K562 (cell line): Measurements from ENCODE around the gene LMX1B. TPM values are rescaled to one million over a fixed set of nuclear protein-coding genes. Genes with fewer than 3 reads are reported as not detected.

Experiments
- ATAC-seq: fragments of 200-7000 bp; cut with Tn5 transposase; 3 replicates; pipeline ENCODE4 v1.9.1; 2020; ENCODE audit warnings: moderate library complexity
- BruUV-seq: library from RNA; stranded (reverse); fragments of 400-500 nt; replicated peaks from 2 replicates; lab custom pipeline; 2021; lab: Mats Ljungman, UMichigan
- CTCF ChIA-PET: fragments of 300-600 bp; formaldehyde crosslinking; extraction: SDS; loops from one replicate; lab custom pipeline; 2021; ENCODE audit warnings: low intra/inter-chr PET ratio; lab: Yijun Ruan, JAX
- POLR2A ChIA-PET: fragments of 300-600, 350-650 bp; sonication (Branson Sonifier 250); formaldehyde crosslinking; extraction: SDS; loops from one replicate; lab custom pipeline; 2021; ENCODE audit warnings: antibody characterized with exemption, inconsistent platforms; lab: Yijun Ruan, JAX
- DNase-seq, 4 experiments: peaks; one replicate each; pipeline versions ENCODE4 v3.0.0 to v3.0.0-alpha.2; 2011 to 2018; ENCODE audit warnings: low spot score in 3 of 4, mixed read lengths in 3 of 4; ENCODE audit errors: extremely low read depth in 1 of 4
- FAIRE-seq: peaks from 2 replicates; lab custom pipeline; 2011; peaks lifted over from hg19 to GRCh38; lab: Jason Lieb, UNC
- H2AFZ ChIP-seq: 2 replicates; pipeline ENCODE4 v1.6.0; 2011; ENCODE audit warnings: low read depth, low read length, control low read depth, inconsistent platforms
- H3K27ac ChIP-seq: fragments of 200-600 bp; 3 replicates; pipeline ENCODE4 v1.8.0; 2011; ENCODE audit warnings: low read depth, mild to moderate bottlenecking, control low read depth, inconsistent platforms, low read length, moderate library complexity, mixed read lengths; ENCODE audit errors: extremely low read depth
- H3K27me3 ChIP-seq, 2 experiments: fragments of 300-600 bp in 1 of 2; 2 replicates in 1 of 2; 3 replicates in 1 of 2; pipeline versions ENCODE4 v1.6.0 to v1.8.0; 2011; ENCODE audit warnings: inconsistent platforms in 2 of 2, low read length in 2 of 2, mild to moderate bottlenecking in 1 of 2, mixed read lengths in 1 of 2, moderate library complexity in 1 of 2; ENCODE audit not compliant: control insufficient read depth in 2 of 2, insufficient read depth in 2 of 2
- H3K36me3 ChIP-seq: fragments of 300-600 bp; 3 replicates; pipeline ENCODE4 v1.8.0; 2011; ENCODE audit warnings: mild to moderate bottlenecking, low read length, inconsistent platforms; ENCODE audit not compliant: control insufficient read depth, insufficient read depth
- H3K4me1 ChIP-seq, 2 experiments: fragments of 200-600 bp in 1 of 2; replicated peaks in 1 of 2; 2 replicates in 1 of 2; 3 replicates in 1 of 2; pipeline versions ENCODE4 v1.5.1 to v1.8.0; 2011; ENCODE audit warnings: inconsistent platforms in 2 of 2, low read length in 2 of 2, mild to moderate bottlenecking in 1 of 2, mixed read lengths in 1 of 2, moderate library complexity in 1 of 2; ENCODE audit not compliant: control insufficient read depth in 2 of 2, insufficient read depth in 2 of 2
- H3K4me2 ChIP-seq: 2 replicates; pipeline ENCODE4 v1.6.1; 2011; ENCODE audit warnings: low read length, control low read depth, inconsistent platforms, mixed read lengths; ENCODE audit not compliant: insufficient read depth
- H3K4me3 ChIP-seq: fragments of 200-600 bp; sonication (generic), shearing (Covaris generic); 2 replicates; pipeline ENCODE4 v1.5.1; 2016; ENCODE audit warnings: control low read depth, inconsistent platforms
- H3K79me2 ChIP-seq: fragments of 200-600 bp; 3 replicates; pipeline ENCODE4 v1.8.0; 2011; ENCODE audit warnings: low read length, inconsistent platforms; ENCODE audit not compliant: control insufficient read depth, insufficient read depth
- H3K9ac ChIP-seq, 2 experiments: 2 replicates each; pipeline versions ENCODE4 v1.6.0 to v1.6.1; 2011; ENCODE audit warnings: low read depth in 2 of 2, low read length in 2 of 2, control low read depth in 1 of 2, inconsistent platforms in 1 of 2, mild to moderate bottlenecking in 1 of 2, mixed read lengths in 1 of 2; ENCODE audit not compliant: insufficient read depth in 1 of 2
- H3K9me1 ChIP-seq: one replicate; pipeline ENCODE4 v1.6.0; 2011; ENCODE audit warnings: inconsistent platforms, mild to moderate bottlenecking, low read length, moderate library complexity; ENCODE audit not compliant: control insufficient read depth, insufficient read depth
- H3K9me3 ChIP-seq: replicated peaks from 2 replicates; pipeline ENCODE4 v1.5.1; 2011; ENCODE audit warnings: low read depth, low read length, inconsistent platforms; ENCODE audit not compliant: control insufficient read depth, insufficient read depth
- H4K20me1 ChIP-seq: replicated peaks from 2 replicates; pipeline ENCODE4 v1.6.1; 2011; ENCODE audit warnings: low read length, inconsistent platforms, mixed read lengths; ENCODE audit not compliant: control insufficient read depth, insufficient read depth
- ARID3A ChIP-seq: IDR thresholded peaks from 2 replicates; pipeline ENCODE4 v1.6.1; 2012; ENCODE audit warnings: low read depth, low read length, improper control_type of control experiment, borderline replicate concordance
- CTCFL ChIP-seq: IDR thresholded peaks from 2 replicates; pipeline ENCODE4 v1.6.1; 2011; ENCODE audit warnings: borderline replicate concordance, low read depth, mild to moderate bottlenecking, moderate library complexity, low read length; ENCODE audit not compliant: insufficient read depth, poor library complexity, severe bottlenecking
- E2F6 ChIP-seq, 2 experiments: IDR thresholded peaks; 2 replicates each; pipeline ENCODE4 v1.6.1; 2011; ENCODE audit warnings: borderline replicate concordance in 1 of 2, control low read depth in 1 of 2, low read depth in 1 of 2, low read length in 1 of 2, mild to moderate bottlenecking in 1 of 2, mixed read lengths in 1 of 2, moderate library complexity in 1 of 2; ENCODE audit not compliant: insufficient read depth in 1 of 2, insufficient read length in 1 of 2, poor library complexity in 1 of 2, severe bottlenecking in 1 of 2; ENCODE audit errors: extremely low read depth in 1 of 2
- IRF1 ChIP-seq: sonication (generic); formaldehyde crosslinking; IDR thresholded peaks from 2 replicates; pipeline ENCODE4 v1.8.0; 2022; ENCODE audit warnings: missing genetic modification reagents, mild to moderate bottlenecking, borderline replicate concordance
- NFIX ChIP-seq: fragments of 250-450 bp; sonication (Bioruptor Pico); IDR thresholded peaks from 2 replicates; pipeline ENCODE4 v1.4.0; 2020; ENCODE audit warnings: low read depth, mild to moderate bottlenecking, moderate library complexity
- SMARCE1 ChIP-seq: fragments of 450-650 bp; IDR thresholded peaks from 2 replicates; pipeline ENCODE4 v1.7.1; 2016; ENCODE audit warnings: mild to moderate bottlenecking
- ZBTB2 ChIP-seq: fragments of 450-650 bp; IDR thresholded peaks from 2 replicates; pipeline ENCODE4 v1.6.1; 2016; ENCODE audit warnings: antibody characterized with exemption
- ZNF277 ChIP-seq: fragments of 250-450 bp; sonication (Bioruptor Pico); IDR thresholded peaks from 2 replicates; pipeline ENCODE4 v1.8.0; 2022; ENCODE audit warnings: inconsistent platforms, mild to moderate bottlenecking, moderate library complexity, borderline replicate concordance
- WGBS: fragments of 100-300 bp; shearing (Covaris generic); methylation state at CpG from one replicate; pipeline ENCODE4 v1.1.6; 2016; ENCODE audit warnings: low coverage, mixed read lengths; ENCODE audit not compliant: insufficient coverage; ENCODE audit errors: missing lambda C conversion rate; 5-methylcytosine and 5-hydroxymethylcytosine counted together
- in situ Hi-C: fragments of 300-500 bp; cut with MboI; formaldehyde crosslinking; loops from 4 replicates; pipeline ENCODE4 v1.15.0; 2018; ENCODE audit warnings: inconsistent platforms, mixed read lengths
- intact Hi-C: fragments of 100-400 bp; cut with micrococcal nuclease; formaldehyde crosslinking; loops from 2 replicates; pipeline ENCODE4 v1.14.2; 2022
- polyA plus RNA-seq, 8 experiments: library from polyadenylated mRNA; depleted of rRNA in 4 of 8; stranded (reverse) in 5 of 8; unstranded in 3 of 8; fragments of >200 nt; fragmentation: Nextera tagmentation in 2 of 8; fragmentation: Illumina TruSeq in 1 of 8; extraction: Ambion mirVana in 2 of 8; extraction: Trizol in 1 of 8; gene quantifications; 2 replicates each; pipeline versions ENCODE4 v1.2.1 to v1.2.3, GENCODE V29; 2011 to 2014; ENCODE audit warnings: inconsistent platforms in 1 of 8, missing spikeins in 1 of 8
- total RNA-seq, 7 experiments: library from RNA; depleted of rRNA in 6 of 7; stranded (reverse); fragments of >200 nt in 6 of 7; fragmentation: Illumina TruSeq in 2 of 7; extraction: Trizol in 2 of 7; gene quantifications; 2 replicates each; pipeline versions ENCODE4 v1.2.1 to v1.2.3, GENCODE V29; 2011 to 2021; ENCODE audit warnings: low replicate concordance in 1 of 7

LMX1B gene
- total and polyA plus RNA-seq, 9 of the 15 experiments (the other 6 are each of a cell fraction or from before 2014, with no cell fraction given), result not detected

GRCh38 chr9:126701813-126702140 lies 88.0 kb downstream of the LMX1B start (continued):
- no peak for TF ChIP-seq ARID3A

- Histone ChIP-seq H3K9me3 (no peaks in the 10 kb centered on the region), H4K20me1 (peaks cover 39% of the 10 kb centered on the region), H3K27me3 (peaks cover 4 to 21% of the 10 kb centered on the region in 2 experiments; a peak in 3 of 5 replicates), H3K36me3 (no peaks in the 10 kb centered on the region), H3K9ac (no peak overlapping the region), H2AFZ (no peak overlapping the region), H3K4me2 (no peak overlapping the region), H3K4me3 (no peak overlapping the region), H3K79me2 (no peaks in the 10 kb centered on the region), H3K27ac (no peak overlapping the region), H3K9me1 (no peaks in the 10 kb centered on the region), H3K4me1 (peaks cover 16 to 31% of the 10 kb centered on the region in 2 experiments; a peak in 4 of 5 replicates)
- FAIRE-seq (peak; percentile 29), DNase-seq (peak; percentile 55 to 82 (median 80)), ATAC-seq (peak; percentile 78)
- WGBS, result 5% methylated on average over 27 of the region's 30 CpGs
- ChIA-PET POLR2A (no interaction called here), CTCF (no interaction called here)
- in situ Hi-C loops, result no loop called here
- no TSS peak for BruUV-seq
- intact Hi-C loops, result no loop called here
- TF ChIP-seq NFIX (CRISPR knock-in tag) (no peak), SMARCE1 (no peak), E2F6 (IDR thresholded peaks at IDR 0.05; ENCODE audit: borderline replicate concordance in 1 of 2, extremely low read depth in 1 of 2, insufficient read depth in 1 of 2, insufficient read length in 1 of 2, low read depth in 1 of 2, low read length in 1 of 2, poor library complexity in 1 of 2, severe bottlenecking in 1 of 2) (peak; percentile 23 to 59), IRF1 (CRISPR knock-in tag) (no peak), ZNF277 (CRISPR knock-in tag) (no peak), ZBTB2 (no peak), CTCFL (peak; percentile 27)
These were observed 88.6 kb downstream of the LMX1B start for GRCh38 chr9:126702151-126703001.
